GM12892 (cell line): Measurements from ENCODE around the gene PATJ.

Experiments
- POLR2A ChIP-seq: IDR thresholded peaks from 2 replicates; pipeline ENCODE4 v1.6.1; 2011; ENCODE audit warnings: low read depth, low read length, control low read depth
- TAF1 ChIP-seq: IDR thresholded peaks from 2 replicates; pipeline ENCODE4 v1.6.1; 2011; ENCODE audit warnings: low read depth, mild to moderate bottlenecking, control low read depth, low read length, borderline replicate concordance

DNA sequence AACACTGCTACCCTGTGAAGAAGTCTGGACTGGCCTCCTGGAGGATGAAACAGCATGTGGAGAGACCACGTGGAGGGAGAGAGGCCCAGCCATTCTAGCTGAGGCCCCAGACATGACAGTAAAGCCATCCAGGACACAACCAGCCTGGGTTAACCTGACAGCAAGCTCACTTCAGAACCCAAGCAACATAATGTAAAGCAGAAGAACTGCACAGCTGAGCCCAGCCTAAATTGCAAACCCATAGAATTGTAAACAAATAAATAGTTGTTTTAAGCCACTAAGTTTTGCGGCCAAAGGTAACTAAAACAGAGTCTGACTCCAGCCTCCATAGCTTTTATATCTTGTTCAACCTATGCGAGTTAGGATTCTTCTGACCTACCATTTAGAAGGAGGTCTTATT, 355.2 kb downstream of the PATJ start:
- TF ChIP-seq TAF1 = no peak
- no peak for TF ChIP-seq POLR2A
